ENCODE measurements around the gene AP1G1.

DNA sequence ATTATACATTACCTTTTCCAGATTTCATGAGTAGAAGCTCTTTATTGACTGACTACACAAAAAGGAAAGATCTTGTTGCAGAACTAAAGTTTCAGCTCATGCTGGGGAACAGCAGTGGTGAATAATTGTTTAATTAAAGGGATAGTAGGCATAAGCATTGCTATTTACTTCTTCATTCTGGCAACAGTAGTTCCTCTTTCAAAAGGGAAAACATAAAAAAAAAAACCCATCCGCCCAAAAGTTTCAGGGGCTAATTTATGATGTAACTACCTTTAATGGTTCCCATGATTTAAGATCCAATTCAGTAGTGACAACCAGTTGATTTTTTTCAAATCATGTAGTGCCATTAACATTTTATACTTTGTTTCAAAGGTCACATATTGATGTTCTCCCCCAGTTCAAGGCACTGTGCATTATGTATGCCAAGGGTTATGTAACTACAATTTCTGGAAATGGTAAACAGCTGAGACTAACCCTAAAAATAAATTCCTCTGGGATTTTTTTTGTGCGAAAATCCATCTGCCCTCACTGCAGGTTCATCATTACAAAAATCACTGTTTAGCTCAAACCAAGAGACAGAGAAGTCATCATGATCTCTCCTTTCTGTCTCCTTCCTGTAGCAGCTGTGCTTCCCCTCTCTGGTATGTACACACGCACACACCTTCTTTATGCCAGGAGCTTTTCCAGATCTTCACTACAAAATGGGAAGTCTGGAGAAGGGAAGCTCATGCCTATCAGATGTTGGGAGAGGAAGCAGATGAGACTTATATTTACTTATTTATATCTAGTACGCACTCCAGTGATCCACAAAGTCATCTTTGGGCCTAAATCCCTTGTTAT is 81.9 kb downstream of the AP1G1 start:
- TF ChIP-seq POLR2A (IDR thresholded peaks at IDR 0.05) (no peak), CTCF (IDR thresholded peaks at IDR 0.05) (no peak)
